Measurements from ENCODE around the gene NELFA.
A peak's percentile ranks its signal among the peaks of the same experiment; 100 is the strongest.

NELFA gene

DNA sequence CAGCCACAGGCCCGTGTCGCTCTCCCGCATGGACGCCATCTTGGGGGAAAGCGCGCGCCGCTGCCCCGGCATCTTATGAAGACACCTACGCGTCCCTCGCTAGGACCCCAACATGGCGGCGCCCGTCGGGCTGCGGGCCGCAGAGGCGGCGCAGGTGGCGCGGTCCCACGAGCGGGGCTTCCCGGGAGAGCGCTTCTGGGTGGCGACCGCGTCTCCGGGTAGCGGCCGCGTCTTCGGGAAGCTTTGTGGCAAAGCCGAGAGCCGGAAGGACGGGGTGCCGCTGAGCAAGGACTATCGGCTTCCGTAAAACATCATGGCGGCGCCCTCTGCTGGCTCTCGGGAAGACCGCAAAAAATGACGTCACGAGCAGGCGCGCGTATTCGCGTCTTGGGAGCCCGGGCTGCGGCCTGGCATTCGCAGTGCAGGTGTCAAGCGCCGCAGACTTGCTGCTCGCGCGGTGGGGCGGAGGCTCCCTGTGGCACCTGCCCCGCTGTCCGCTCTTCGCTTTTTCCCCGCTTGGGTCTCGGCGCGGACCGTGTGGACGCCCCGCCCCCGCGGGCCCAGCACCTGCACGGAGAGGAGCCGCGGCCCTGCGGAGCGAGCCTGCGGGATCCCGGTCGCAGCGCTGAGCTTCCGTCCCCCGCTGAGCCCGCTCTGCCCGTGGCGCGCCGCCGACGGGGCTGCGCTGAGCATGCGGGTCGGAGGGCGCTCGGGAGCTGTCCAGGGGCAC lies at the start of gene NELFA:
Gene NELFA, minus strand, starts transcription at position 54 of the 730 bp plus-strand sequence. Its CDS starts 15 bp downstream, at position 39.
- peak; percentile 93 for DNase-seq

DNA sequence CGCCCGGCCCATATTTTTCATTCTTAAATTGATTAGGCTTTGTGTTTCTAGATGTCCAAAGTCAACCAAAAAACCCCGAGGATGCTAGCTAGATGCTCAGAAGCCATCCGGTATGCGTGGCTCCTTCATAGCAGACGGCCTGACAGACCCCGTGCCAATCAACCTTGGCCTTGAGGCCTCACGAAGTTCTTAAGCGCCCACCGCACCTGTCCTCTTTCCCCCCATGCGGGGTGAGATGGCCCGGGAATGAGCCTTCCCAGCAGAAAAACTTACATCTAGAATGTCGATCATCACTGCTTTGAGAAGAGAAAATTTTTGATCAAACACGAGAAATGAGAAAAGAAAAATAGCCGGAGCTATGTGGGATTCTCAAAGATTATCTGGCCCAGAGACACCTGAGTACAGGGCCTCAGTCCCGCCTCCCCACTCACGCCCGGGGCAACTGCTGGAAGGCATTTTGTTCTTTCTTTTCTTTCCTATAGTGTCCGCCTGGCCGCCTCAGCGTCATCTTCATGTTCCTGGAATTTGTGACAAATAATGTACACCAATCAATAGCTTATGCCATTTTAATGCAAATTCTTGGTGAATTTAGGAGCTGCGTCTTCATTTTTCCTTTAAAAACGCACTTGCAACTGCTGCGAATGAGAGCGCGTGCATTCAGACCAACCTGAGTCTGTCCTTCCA lies 48.8 kb upstream of the NELFA start:
- no peak for DNase-seq

- no peak for DNase-seq
Measured at GRCh38 chr4:2054217-2054616, 45.4 kb upstream of the NELFA start.

- DNase-seq = no peak
Measured at GRCh38 chr4:2051086-2051485, 42.3 kb upstream of the NELFA start.

DNA sequence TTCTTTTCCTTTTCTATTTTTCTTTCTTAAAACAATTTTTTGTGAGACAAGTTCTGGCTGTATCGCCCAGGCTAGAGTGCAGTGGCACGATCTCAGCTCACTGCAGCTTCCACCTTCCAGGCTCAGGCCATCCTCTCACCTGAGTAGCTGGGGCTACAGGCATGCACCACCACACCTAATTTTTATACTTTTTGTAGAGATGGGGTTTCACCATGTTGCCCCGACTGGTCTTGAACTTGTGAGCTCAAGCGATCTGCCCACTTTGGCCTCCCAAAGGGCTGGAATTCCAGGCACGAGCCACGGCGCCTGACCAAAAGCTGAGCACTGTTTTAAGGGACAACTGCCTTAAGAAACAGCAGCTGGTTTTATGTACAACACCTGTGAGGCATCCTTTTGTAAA lies 41.0 kb upstream of the NELFA start:
- DNase-seq = no peak

GRCh38 chr4:2049381-2049780 lies 40.6 kb upstream of the NELFA start:
- no peak for DNase-seq

GRCh38 chr4:2048831-2049230 lies 40.1 kb upstream of the NELFA start:
- no peak for DNase-seq

DNA sequence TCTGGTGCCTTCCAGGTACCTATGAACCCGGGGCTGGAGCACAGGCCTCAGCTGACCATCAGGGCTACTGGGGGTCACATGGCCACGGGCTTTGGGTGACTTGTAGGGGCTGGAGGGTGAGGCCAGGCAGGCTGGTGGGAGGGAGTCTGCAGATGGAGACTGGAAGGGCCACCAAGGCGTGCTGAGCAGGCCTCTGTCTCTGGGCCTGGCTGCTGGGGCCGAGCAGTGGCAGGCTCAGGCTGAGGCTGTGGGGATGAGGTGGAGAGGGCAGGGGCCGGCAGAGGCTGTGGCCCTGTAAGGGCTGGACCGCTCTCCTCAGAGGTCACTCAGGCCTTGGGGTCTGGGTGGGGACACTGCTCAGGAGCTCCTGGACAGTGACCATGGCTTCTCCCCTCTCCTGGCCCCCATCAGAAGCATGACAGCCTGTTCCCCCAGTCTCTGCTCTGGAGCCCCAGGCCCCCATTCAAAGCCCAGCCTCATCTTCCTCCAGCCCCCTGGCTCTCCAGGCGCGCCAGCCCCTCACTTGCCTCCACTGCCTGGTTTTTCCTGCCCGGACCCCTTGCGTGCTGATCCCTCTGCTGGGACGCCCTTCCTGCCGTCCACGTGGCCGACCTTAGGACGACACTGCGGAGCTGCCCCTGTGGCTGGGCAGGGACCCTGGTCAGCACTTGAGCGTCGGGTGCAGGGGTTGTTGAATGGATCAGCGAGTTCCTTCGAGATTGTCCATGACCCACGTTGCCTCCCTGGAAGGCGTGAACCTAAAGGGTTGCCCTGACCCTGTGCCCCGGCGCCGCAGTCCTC lies 39.2 kb upstream of the NELFA start:
- no peak for DNase-seq

GRCh38 chr4:2047031-2047660 lies 38.4 kb upstream of the NELFA start:
- DNase-seq = no peak

GRCh38 chr4:2046031-2046961 lies 37.5 kb upstream of the NELFA start:
- DNase-seq = no peak

GRCh38 chr4:2045518-2045951 lies 36.8 kb upstream of the NELFA start:
- no peak for DNase-seq

DNA sequence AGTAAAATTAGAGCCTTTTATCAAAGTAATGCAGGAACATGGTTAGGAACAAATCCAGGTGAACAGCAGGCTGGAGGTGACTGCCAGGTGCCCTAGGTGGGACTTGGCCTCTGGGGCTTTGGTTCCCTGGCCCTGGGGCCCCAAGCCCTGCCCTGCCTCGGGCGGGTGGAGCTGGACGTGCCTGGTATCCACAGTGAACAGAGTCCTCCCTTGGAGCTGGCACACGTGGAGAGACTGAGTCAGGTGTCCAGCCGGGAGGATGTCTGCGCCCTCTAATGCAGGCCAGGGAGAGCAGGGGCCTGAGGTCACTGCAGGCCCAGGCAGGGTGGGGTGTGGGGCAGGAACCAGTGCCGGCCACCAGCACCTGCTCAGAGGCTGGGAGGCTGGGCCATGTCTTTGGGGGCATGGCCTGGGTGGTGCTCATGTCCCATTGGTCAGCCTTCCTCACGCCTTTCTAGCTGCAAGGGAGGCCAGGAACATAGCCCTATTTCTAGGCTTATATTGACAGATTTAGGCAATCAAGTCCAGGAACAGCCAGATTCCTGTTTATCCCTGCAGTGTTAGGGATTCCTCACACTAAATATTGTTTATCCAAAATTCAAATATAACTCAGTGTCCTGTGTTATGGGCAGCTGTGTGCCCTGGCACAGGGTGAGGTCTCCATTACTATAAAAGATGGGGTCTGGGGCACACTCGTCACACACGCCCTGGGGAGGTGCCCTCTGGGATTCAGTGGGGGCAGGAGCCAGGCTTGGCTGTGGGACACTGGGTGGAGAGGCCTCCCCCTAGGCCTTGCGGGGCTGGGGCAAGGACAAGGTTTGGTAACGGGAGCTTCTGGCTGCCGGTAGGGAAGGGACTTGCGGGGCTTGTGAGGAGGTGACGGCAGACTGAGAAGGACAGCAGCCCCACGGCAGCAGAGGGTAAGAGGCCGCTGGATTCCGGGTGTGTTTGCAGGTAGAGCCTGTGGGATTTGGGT lies 36.1 kb upstream of the NELFA start:
- DNase-seq = no peak

DNA sequence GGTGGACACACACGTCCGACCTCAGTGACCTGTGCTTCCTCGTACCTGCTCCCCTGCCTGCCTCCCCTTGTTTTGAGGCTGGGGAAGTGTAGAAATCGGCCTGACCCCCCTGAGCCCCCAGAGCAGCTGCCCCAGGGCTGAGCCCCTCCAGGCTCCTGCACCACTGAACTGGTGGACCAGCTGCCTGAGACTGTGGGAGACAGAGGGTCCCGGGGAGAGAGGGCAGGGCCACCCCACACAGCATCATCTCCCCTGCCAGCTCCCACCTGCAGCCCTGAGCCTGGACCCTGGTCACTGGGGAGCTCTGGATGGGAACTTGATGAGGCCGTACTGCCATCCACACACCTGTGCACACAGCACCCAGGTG lies 35.3 kb upstream of the NELFA start:
- DNase-seq = no peak

DNA sequence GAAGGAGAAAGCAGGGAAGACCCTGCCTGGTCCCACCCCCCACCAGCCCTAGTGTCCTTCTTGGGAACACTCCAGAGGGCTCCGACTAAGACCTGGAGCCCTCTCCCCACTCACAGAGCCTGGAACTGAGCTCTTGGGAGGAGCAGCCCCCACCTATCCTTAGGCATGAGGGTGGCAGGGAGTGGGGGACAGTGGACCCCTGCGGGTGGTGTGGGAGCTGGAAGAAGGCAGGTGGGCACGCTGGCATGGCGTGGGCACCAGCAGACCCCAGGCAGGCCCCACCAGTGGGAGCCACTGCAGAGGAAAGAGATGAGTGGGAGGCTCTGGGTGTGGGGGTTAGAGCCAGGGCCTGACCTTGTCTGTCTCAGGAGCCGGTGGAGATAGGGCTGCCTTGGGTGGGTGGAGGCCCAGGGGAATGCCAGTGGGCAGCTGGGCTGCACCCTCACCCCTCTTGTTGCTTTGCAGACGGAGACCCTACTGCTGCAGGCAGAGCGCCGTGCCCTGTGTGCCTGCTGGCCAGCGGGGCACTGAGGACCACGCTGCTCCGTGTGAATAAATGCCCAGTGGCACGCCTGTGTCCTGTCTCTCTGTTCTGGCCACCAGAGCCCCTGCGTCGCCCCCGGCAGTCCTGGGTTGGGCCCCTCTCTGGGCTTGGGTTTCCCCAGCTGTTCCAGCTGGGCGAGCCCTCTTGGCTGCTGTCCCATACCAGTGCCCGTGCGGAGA lies 34.8 kb upstream of the NELFA start:
- DNase-seq = no peak

GRCh38 chr4:2042947-2043395 lies 34.2 kb upstream of the NELFA start:
- no peak for DNase-seq

- peak; percentile 7 for DNase-seq
Measured at GRCh38 chr4:2042204-2042946, 33.6 kb upstream of the NELFA start.

DNA sequence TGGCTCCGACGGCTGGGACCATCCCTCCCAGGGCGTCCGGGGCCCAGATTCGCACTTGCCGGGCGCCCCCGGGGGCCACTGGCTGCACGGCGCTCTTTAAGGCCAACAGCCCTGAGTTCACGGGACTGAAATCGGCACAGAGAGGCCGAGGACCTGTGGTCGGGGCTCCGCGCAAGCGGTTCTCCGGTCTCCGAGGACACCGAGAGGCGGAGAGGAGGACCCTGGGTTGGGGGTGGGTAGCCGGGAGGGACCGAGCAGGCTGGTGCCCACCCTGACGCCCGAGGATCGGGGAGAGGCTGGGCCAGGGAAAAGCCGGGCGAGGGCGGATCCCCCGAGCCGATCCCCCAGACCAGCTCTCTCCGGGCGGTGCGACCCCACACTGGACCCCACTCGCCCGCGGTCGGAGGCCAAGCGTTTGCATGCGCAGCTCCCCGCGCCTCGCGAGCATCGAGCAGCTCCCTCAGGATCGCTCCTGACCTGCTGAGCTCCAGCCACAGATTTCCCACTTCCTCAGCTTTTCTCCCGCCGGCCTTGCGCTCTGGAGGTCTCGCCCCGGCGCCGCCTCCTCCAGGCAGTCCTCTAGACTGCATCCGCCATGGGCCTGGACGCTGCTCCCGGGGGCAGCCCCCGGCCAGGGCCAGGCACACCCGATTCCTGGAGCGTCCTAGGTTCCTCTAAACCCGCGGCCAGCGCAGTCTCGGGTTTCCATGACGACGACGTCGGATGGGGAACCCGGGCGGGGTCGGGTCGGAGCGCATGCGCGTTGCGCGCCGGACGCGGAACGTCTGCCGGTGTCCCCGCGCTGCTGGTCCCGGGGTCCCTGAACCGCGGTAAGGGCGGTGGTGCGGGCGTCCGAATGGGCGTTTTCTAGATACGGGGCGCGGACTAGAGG lies 32.7 kb upstream of the NELFA start:
- peak; percentile 79 for DNase-seq

Data from activated T-cell treated with anti-CD3 and anti-CD28 coated beads for 4 hours (primary cell).